WTC11 (cell line): ENCODE measurements around the gene NOBOX.

ENCODE experiments used
- GABPB1 ChIP-seq: sonication (generic); formaldehyde crosslinking; IDR thresholded peaks from 2 replicates; pipeline ENCODE4 v1.8.1; 2023; ENCODE audit warnings: mild to moderate bottlenecking, missing genetic modification reagents
- JUN ChIP-seq: sonication (generic); formaldehyde crosslinking; IDR thresholded peaks from 2 replicates; pipeline ENCODE4 v1.8.0; 2023; ENCODE audit warnings: mild to moderate bottlenecking, missing genetic modification reagents
- TEAD4 ChIP-seq: sonication (generic); formaldehyde crosslinking; IDR thresholded peaks from 2 replicates; pipeline ENCODE4 v1.8.0; 2022; ENCODE audit warnings: mild to moderate bottlenecking, missing genetic modification reagents
- TF ChIP-seq, protein P1 (sequence below): sonication (generic); formaldehyde crosslinking; IDR thresholded peaks from 2 replicates; pipeline ENCODE4 v1.8.1; 2022; ENCODE audit warnings: low read depth, missing genetic modification reagents, borderline replicate concordance
- TF ChIP-seq, protein P2 (sequence below): fragments of 200-600 bp; IDR thresholded peaks from 2 replicates; pipeline ENCODE4 v1.8.0; 2022; ENCODE audit warnings: antibody characterized with exemption
- TF ChIP-seq, protein P3 (sequence below): fragments of 250-450 bp; sonication (Bioruptor Pico); IDR thresholded peaks from 2 replicates; pipeline ENCODE4 v2.1.2; 2022; ENCODE audit warnings: mild to moderate bottlenecking, moderate library complexity

DNA sequence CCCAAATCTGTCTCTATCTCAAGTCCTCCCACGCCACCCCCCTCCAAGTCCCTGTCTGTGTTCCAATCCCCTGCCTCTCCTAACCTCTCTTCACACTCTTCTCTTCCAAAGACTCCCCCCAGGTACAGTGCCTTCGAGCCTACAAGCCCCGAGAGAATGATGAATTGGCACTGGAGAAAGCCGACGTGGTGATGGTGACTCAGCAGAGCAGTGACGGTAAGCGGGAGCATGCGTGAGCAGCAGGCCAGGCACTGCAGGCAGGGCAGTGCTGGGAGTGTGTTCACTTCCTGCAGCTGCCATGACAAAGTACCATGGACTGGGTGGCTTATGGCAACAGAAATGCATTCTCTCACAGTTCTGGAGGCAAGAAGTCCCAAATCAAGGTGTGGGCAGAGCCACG, 24.8 kb downstream of the NOBOX start:
- TF ChIP-seq GABPB1 (no peak), JUN (CRISPR knock-in tag) (no peak), TEAD4 (no peak)
- TF ChIP-seq, protein P1, sequence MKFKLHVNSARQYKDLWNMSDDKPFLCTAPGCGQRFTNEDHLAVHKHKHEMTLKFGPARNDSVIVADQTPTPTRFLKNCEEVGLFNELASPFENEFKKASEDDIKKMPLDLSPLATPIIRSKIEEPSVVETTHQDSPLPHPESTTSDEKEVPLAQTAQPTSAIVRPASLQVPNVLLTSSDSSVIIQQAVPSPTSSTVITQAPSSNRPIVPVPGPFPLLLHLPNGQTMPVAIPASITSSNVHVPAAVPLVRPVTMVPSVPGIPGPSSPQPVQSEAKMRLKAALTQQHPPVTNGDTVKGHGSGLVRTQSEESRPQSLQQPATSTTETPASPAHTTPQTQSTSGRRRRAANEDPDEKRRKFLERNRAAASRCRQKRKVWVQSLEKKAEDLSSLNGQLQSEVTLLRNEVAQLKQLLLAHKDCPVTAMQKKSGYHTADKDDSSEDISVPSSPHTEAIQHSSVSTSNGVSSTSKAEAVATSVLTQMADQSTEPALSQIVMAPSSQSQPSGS (CRISPR knock-in tag), result no peak
- TF ChIP-seq, protein P2, sequence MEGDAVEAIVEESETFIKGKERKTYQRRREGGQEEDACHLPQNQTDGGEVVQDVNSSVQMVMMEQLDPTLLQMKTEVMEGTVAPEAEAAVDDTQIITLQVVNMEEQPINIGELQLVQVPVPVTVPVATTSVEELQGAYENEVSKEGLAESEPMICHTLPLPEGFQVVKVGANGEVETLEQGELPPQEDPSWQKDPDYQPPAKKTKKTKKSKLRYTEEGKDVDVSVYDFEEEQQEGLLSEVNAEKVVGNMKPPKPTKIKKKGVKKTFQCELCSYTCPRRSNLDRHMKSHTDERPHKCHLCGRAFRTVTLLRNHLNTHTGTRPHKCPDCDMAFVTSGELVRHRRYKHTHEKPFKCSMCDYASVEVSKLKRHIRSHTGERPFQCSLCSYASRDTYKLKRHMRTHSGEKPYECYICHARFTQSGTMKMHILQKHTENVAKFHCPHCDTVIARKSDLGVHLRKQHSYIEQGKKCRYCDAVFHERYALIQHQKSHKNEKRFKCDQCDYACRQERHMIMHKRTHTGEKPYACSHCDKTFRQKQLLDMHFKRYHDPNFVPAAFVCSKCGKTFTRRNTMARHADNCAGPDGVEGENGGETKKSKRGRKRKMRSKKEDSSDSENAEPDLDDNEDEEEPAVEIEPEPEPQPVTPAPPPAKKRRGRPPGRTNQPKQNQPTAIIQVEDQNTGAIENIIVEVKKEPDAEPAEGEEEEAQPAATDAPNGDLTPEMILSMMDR, result no peak
- TF ChIP-seq, protein P3, sequence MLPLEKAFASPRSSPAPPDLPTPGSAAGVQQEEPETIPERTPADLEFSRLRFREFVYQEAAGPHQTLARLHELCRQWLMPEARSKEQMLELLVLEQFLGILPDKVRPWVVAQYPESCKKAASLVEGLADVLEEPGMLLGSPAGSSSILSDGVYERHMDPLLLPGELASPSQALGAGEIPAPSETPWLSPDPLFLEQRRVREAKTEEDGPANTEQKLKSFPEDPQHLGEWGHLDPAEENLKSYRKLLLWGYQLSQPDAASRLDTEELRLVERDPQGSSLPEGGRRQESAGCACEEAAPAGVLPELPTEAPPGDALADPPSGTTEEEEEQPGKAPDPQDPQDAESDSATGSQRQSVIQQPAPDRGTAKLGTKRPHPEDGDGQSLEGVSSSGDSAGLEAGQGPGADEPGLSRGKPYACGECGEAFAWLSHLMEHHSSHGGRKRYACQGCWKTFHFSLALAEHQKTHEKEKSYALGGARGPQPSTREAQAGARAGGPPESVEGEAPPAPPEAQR, result no peak
